Measurements from ENCODE around the gene ZBTB34.

GRCh38 chr9:126906091-126906490 is 45.7 kb downstream of the ZBTB34 start:
- TF ChIP-seq CEBPB (IDR thresholded peaks at IDR 0.05; ENCODE audit: low read depth, low read length) (no peak), CTCF (conservative IDR thresholded peaks at IDR 0.05; ENCODE audit: low read depth, low read length) (no peak), SMC3 (IDR thresholded peaks at IDR 0.05; ENCODE audit: low read depth, low read length) (no peak), POLR2A (IDR thresholded peaks at IDR 0.05; ENCODE audit: low read depth, low read length) (no peak), MAZ (IDR thresholded peaks at IDR 0.05; ENCODE audit: borderline replicate concordance, low read depth, low read length) (no peak), BHLHE40 (IDR thresholded peaks at IDR 0.05; ENCODE audit: low read depth, low read length) (no peak), RCOR1 (IDR thresholded peaks at IDR 0.05; ENCODE audit: insufficient replicate concordance, low read length) (no peak), ELK1 (IDR thresholded peaks at IDR 0.05; ENCODE audit: borderline replicate concordance, low read depth, low read length) (no peak)
